Liver (tissue), 3 donors: ENCODE data around the gene ESRRB.

Source experiments
- GABPA ChIP-seq, 2 donors: IDR thresholded peaks in 1 of 2; conservative IDR thresholded peaks in 1 of 2; 2 replicates each; pipeline ENCODE4 v1.6.1; 2016; ENCODE audit warnings: antibody characterized with exemption in 2 of 2, mild to moderate bottlenecking in 1 of 2, moderate library complexity in 1 of 2
- HNF4A ChIP-seq, 2 donors: conservative IDR thresholded peaks; 2 replicates each; pipeline ENCODE4 v1.6.1; 2016; ENCODE audit warnings: antibody characterized with exemption in 2 of 2, mild to moderate bottlenecking in 2 of 2
- HNF4G ChIP-seq: IDR thresholded peaks from 2 replicates; pipeline ENCODE4 v1.6.1; 2016; ENCODE audit warnings: antibody characterized with exemption
- NR2F2 ChIP-seq: IDR thresholded peaks from 2 replicates; pipeline ENCODE4 v1.6.1; 2016; ENCODE audit warnings: antibody characterized with exemption
- RAD21 ChIP-seq, 2 donors: IDR thresholded peaks; 2 replicates each; pipeline ENCODE4 v1.6.1; 2016; ENCODE audit warnings: antibody characterized with exemption in 2 of 2, mild to moderate bottlenecking in 2 of 2
- SP1 ChIP-seq: IDR thresholded peaks from 2 replicates; pipeline ENCODE4 v1.6.1; 2018; ENCODE audit warnings: antibody characterized with exemption, mild to moderate bottlenecking
- TAF1 ChIP-seq: conservative IDR thresholded peaks from 2 replicates; pipeline ENCODE4 v1.6.1; 2016; ENCODE audit warnings: antibody characterized with exemption, mild to moderate bottlenecking
- YY1 ChIP-seq: IDR thresholded peaks from 2 replicates; pipeline ENCODE4 v1.6.1; 2016; ENCODE audit warnings: antibody characterized with exemption, mild to moderate bottlenecking
- TF ChIP-seq, protein P1 (sequence below): fragments of 150-350 bp; IDR thresholded peaks from 2 replicates; pipeline ENCODE4 v1.5.1; 2017; ENCODE audit warnings: improper control_type of control experiment, low read depth, low read length; ENCODE audit not compliant: missing input control
- TF ChIP-seq, protein P2 (sequence below): IDR thresholded peaks from 2 replicates; pipeline ENCODE4 v1.6.1; 2016; ENCODE audit warnings: antibody characterized with exemption
- donor health status: healthy.
- donor health status: healthy.

DNA sequence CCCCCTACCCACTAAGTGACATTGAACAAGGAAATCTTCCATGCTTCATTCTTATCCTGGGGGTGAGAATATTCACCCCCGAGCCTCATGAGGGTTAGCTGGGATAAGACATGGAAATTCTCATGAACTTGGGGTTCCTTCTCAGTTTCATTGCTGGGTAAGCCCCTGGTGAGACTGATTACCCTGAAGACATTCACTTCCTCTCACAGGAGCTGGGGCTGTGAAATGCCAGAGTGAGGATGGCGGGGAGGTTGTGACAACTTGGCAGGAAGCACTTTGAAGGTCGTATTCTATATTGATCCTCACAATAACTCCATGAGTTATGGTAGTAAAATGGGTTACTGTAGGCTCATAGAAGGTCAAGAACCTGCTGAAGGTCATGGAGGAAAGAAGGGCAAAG is 43.5 kb downstream of the ESRRB start:
- TF ChIP-seq, protein P1, sequence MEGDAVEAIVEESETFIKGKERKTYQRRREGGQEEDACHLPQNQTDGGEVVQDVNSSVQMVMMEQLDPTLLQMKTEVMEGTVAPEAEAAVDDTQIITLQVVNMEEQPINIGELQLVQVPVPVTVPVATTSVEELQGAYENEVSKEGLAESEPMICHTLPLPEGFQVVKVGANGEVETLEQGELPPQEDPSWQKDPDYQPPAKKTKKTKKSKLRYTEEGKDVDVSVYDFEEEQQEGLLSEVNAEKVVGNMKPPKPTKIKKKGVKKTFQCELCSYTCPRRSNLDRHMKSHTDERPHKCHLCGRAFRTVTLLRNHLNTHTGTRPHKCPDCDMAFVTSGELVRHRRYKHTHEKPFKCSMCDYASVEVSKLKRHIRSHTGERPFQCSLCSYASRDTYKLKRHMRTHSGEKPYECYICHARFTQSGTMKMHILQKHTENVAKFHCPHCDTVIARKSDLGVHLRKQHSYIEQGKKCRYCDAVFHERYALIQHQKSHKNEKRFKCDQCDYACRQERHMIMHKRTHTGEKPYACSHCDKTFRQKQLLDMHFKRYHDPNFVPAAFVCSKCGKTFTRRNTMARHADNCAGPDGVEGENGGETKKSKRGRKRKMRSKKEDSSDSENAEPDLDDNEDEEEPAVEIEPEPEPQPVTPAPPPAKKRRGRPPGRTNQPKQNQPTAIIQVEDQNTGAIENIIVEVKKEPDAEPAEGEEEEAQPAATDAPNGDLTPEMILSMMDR: no peak
- TF ChIP-seq HNF4G (no peak), SP1 (no peak), TAF1 (no peak), HNF4A (conservative IDR thresholded peaks at IDR 0.05) (no peak), GABPA (IDR thresholded peaks at IDR 0.05 in 1 of 2, conservative IDR thresholded peaks at IDR 0.05 in 1 of 2) (no peak), YY1 (no peak), RAD21 (IDR thresholded peaks at IDR 0.05) (no peak), NR2F2 (no peak)
- TF ChIP-seq, protein P2, sequence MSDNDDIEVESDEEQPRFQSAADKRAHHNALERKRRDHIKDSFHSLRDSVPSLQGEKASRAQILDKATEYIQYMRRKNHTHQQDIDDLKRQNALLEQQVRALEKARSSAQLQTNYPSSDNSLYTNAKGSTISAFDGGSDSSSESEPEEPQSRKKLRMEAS: no peak
